DOHH2 (cell line): Measurements from ENCODE around the gene SMIM38.

ENCODE experiments used
- H3F3A ChIP-seq: fragments of 200-600 bp; sonication (generic), shearing (Covaris generic); 2 replicates; pipeline ENCODE4 v1.6.0; 2016; ENCODE audit warnings: antibody characterized with exemption, mild to moderate bottlenecking; ENCODE audit not compliant: control insufficient read depth, insufficient read depth
- H3K27ac ChIP-seq: fragments of 200-600 bp; sonication (generic); 2 replicates; pipeline ENCODE4 v1.5.1; 2014; ENCODE audit warnings: low read depth, mild to moderate bottlenecking, low read length, moderate library complexity
- H3K27me3 ChIP-seq: fragments of 200-600 bp; sonication (generic); 2 replicates; pipeline ENCODE4 v1.6.1; 2014; ENCODE audit warnings: mild to moderate bottlenecking, low read length, mixed read lengths; ENCODE audit not compliant: control insufficient read depth
- H3K36me3 ChIP-seq: fragments of 200-600 bp; sonication (generic); 2 replicates; pipeline ENCODE4 v1.6.1; 2014; ENCODE audit warnings: mild to moderate bottlenecking, low read length, moderate library complexity, mixed read lengths; ENCODE audit not compliant: control insufficient read depth
- H3K4me1 ChIP-seq: fragments of 200-600 bp; sonication (generic); 2 replicates; pipeline ENCODE4 v1.6.1; 2014; ENCODE audit warnings: mild to moderate bottlenecking, low read length, mixed read lengths; ENCODE audit not compliant: control insufficient read depth
- H3K4me2 ChIP-seq: fragments of 200-600 bp; sonication (generic); 2 replicates; pipeline ENCODE4 v1.6.0; 2014; ENCODE audit warnings: mild to moderate bottlenecking, low read length, moderate library complexity
- H3K4me3 ChIP-seq: fragments of 200-600 bp; sonication (generic); 2 replicates; pipeline ENCODE4 v1.5.1; 2014; ENCODE audit warnings: mild to moderate bottlenecking, low read length, mixed read lengths
- H3K79me2 ChIP-seq: fragments of 200-600 bp; sonication (generic); 2 replicates; pipeline ENCODE4 v1.6.1; 2014; ENCODE audit warnings: mild to moderate bottlenecking, low read length, mixed read lengths; ENCODE audit not compliant: control insufficient read depth
- H3K9me2 ChIP-seq: fragments of 200-600 bp; sonication (generic); replicated peaks from 2 replicates; pipeline ENCODE4 v1.6.1; 2014; ENCODE audit warnings: mild to moderate bottlenecking, low read length, mixed read lengths; ENCODE audit not compliant: control insufficient read depth
- H3K9me3 ChIP-seq: fragments of 200-600 bp; sonication (generic); 2 replicates; pipeline ENCODE4 v1.6.1; 2014; ENCODE audit warnings: antibody characterized with exemption, low read length, mixed read lengths; ENCODE audit not compliant: control insufficient read depth, insufficient read depth
- H4K20me1 ChIP-seq: fragments of 200-600 bp; sonication (generic); 2 replicates; pipeline ENCODE4 v1.6.0; 2014; ENCODE audit warnings: low read depth, mild to moderate bottlenecking, antibody characterized with exemption, low read length, moderate library complexity; ENCODE audit not compliant: control insufficient read depth, insufficient read depth
- EZH2phosphoT487 ChIP-seq: fragments of 200-600 bp; sonication (generic); IDR thresholded peaks from 2 replicates; pipeline ENCODE4 v1.6.1; 2017; ENCODE audit warnings: borderline replicate concordance, mild to moderate bottlenecking, antibody characterized with exemption, low read length, moderate library complexity, mixed read lengths
- TF ChIP-seq, protein P1 (sequence below): fragments of 200-600 bp; sonication (generic); IDR thresholded peaks from one replicate; pipeline ENCODE4 v1.5.1; 2014; ENCODE audit warnings: antibody characterized with exemption, mild to moderate bottlenecking, low read depth, low read length; ENCODE audit not compliant: poor library complexity, severe bottlenecking

SMIM38 gene

DNA sequence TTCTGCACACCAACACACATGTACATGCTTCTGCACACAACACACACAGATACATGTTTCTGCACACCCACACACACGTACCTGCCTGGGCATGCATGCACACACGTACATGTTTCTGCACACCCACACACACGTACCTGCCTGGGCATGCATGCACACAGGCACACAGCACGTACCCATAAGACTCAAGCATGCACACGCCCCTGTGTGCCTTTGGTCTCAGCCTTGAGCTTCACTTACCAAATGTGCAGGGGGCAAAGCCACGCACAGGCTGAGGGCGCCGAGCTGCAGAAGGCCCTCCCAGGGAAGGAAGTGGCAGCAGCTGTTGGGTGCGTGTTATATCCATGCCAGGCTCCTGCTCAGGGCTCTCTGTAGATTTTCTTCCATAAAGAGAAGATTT, 34.7 kb upstream of the SMIM38 start:
- no peak overlapping the region for H3K4me2 ChIP-seq
- no peaks in the 10 kb centered on the region for H3K4me1 ChIP-seq
- no peak overlapping the region for H3K27ac ChIP-seq
- no peaks in the 10 kb centered on the region for H3K9me3 ChIP-seq
- no peaks in the 10 kb centered on the region for H3F3A ChIP-seq
- H4K20me1 ChIP-seq: no peaks in the 10 kb centered on the region
- H3K79me2 ChIP-seq: no peaks in the 10 kb centered on the region
- TF ChIP-seq, protein P1, sequence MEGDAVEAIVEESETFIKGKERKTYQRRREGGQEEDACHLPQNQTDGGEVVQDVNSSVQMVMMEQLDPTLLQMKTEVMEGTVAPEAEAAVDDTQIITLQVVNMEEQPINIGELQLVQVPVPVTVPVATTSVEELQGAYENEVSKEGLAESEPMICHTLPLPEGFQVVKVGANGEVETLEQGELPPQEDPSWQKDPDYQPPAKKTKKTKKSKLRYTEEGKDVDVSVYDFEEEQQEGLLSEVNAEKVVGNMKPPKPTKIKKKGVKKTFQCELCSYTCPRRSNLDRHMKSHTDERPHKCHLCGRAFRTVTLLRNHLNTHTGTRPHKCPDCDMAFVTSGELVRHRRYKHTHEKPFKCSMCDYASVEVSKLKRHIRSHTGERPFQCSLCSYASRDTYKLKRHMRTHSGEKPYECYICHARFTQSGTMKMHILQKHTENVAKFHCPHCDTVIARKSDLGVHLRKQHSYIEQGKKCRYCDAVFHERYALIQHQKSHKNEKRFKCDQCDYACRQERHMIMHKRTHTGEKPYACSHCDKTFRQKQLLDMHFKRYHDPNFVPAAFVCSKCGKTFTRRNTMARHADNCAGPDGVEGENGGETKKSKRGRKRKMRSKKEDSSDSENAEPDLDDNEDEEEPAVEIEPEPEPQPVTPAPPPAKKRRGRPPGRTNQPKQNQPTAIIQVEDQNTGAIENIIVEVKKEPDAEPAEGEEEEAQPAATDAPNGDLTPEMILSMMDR: no peak
- TF ChIP-seq EZH2phosphoT487: no peak
- H3K4me3 ChIP-seq: no peak overlapping the region
- H3K27me3 ChIP-seq: peaks cover 5% of the 10 kb centered on the region; the same call in 1 of the 2 replicates
- H3K36me3 ChIP-seq: no peaks in the 10 kb centered on the region
- no peaks in the 10 kb centered on the region for H3K9me2 ChIP-seq

DNA sequence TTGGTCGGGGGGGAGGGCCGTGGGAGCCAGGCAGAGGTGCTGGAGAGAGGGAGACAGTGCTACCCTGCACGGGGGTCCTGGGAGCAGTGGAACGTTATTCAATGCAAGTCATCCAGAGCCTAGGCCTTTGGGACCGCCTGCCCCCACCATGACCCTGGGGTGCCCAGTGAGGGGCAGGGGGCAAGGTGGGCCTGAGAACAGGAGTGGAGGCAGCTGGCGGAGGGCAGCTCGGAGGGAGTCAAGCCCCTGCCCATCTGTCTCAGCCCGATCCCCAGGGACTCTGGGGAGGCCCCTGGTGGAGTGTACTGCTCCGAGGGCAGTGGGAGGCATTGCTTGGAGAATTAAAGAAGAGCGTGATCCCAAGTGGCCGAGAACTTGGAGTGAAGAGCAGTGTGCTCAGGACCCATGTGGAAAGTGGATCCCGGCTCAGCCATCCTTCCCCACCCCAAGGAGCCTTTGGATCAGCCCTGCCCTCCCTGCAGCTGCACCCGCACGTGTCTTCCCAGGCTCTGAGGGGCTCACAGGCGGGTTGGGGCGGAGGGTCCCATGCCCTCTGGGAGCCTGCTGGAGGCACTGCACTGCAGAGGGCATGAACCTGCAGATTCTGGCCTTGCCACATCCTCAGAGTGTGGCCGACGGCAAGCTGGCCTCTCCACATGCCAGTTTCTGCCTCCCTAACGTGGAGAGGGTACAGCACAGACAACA, 34.0 kb upstream of the SMIM38 start:
- no peak overlapping the region for H3K27ac ChIP-seq
- H3K4me2 ChIP-seq: no peak overlapping the region

DNA sequence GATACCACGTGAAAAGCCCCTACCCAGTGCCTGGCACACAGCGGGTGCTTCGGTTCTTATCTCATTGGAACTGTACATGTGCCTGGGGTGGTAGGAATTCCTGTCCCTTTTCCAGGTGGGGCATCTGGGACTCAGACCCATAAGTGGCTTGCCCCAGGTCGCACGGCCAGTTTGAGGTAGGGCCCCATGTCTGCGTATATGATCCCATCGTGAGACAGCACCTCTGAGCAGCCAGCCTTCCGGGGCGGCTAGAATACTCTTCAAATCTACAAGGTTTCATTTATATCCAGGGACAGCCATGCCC, 33.5 kb upstream of the SMIM38 start:
- TF ChIP-seq, protein P1: no peak
- no peak for TF ChIP-seq EZH2phosphoT487
- H3K4me2 ChIP-seq: no peak overlapping the region

More for the DNA sequence above, 34.0 kb upstream of the SMIM38 start:
- H3K4me1 ChIP-seq: no peaks in the 10 kb centered on the region
- no peaks in the 10 kb centered on the region for H3K9me3 ChIP-seq
- H3K79me2 ChIP-seq: no peaks in the 10 kb centered on the region
- no peaks in the 10 kb centered on the region for H3K9me2 ChIP-seq
- H3F3A ChIP-seq: no peaks in the 10 kb centered on the region
- no peak overlapping the region for H3K4me3 ChIP-seq
- no peaks in the 10 kb centered on the region for H4K20me1 ChIP-seq
- H3K36me3 ChIP-seq: no peaks in the 10 kb centered on the region
- TF ChIP-seq, protein P1: no peak
- TF ChIP-seq EZH2phosphoT487: no peak
- H3K27me3 ChIP-seq: peaks cover 5% of the 10 kb centered on the region; the same call in 1 of the 2 replicates

More for the DNA sequence above, 33.5 kb upstream of the SMIM38 start:
- Histone ChIP-seq H3K4me1 (no peaks in the 10 kb centered on the region), H3F3A (no peaks in the 10 kb centered on the region), H3K36me3 (no peaks in the 10 kb centered on the region), H4K20me1 (no peaks in the 10 kb centered on the region), H3K27me3 (peaks cover 5% of the 10 kb centered on the region; the same call in 1 of the 2 replicates), H3K27ac (no peak overlapping the region), H3K9me2 (no peaks in the 10 kb centered on the region), H3K4me3 (no peak overlapping the region), H3K79me2 (no peaks in the 10 kb centered on the region), H3K9me3 (no peaks in the 10 kb centered on the region)
